ENCODE measurements around the gene SMYD1. TPM values are rescaled to one million over a fixed set of nuclear protein-coding genes. Genes with fewer than 3 reads are reported as not detected.

The SMYD1 gene
- total RNA-seq, 1 donor from 2014 or later, result not detected

GRCh38 chr2:88136817-88137216, 69.2 kb downstream of the SMYD1 start:
- Histone ChIP-seq H3K4me2 (no peak overlapping the region), H3K79me2 (ENCODE audit: low read depth) (no peaks in the 10 kb centered on the region), H3K27ac (no peak overlapping the region), H2AFZ (replicated peaks) (no peak overlapping the region), H3F3A (ENCODE audit: low read depth) (no peaks in the 10 kb centered on the region), H3K36me3 (no peaks in the 10 kb centered on the region), H3K9me3 (ENCODE audit: low read depth) (no peaks in the 10 kb centered on the region), H3K27me3 (no peaks in the 10 kb centered on the region), H3K9ac (no peak overlapping the region), H3K4me1 (no peaks in the 10 kb centered on the region), H3K4me3 (no peak overlapping the region), H4K20me1 (ENCODE audit: low read depth) (no peaks in the 10 kb centered on the region)
- peaks cover 6% of the 10 kb centered on the region for H3K27me3 Mint-ChIP-seq (ENCODE audit: insufficient read depth, low read depth)
- H3K36me3 Mint-ChIP-seq, result no peaks in the 10 kb centered on the region
- no peak for DNase-seq (ENCODE audit: low spot score)
- peaks cover 3% of the 10 kb centered on the region for H3K9me3 Mint-ChIP-seq
- TF ChIP-seq EZH2phosphoT487 (IDR thresholded peaks at IDR 0.05) (no peak), EZH2 (IDR thresholded peaks at IDR 0.05) (no peak), CTCF (IDR thresholded peaks at IDR 0.05) (no peak)
- H3K4me1 Mint-ChIP-seq, result no peaks in the 10 kb centered on the region
- H3K4me3 Mint-ChIP-seq, result no peak overlapping the region
- H3K27ac Mint-ChIP-seq, result no peak overlapping the region

GRCh38 chr2:88137833-88138232, 70.2 kb downstream of the SMYD1 start:
- H3K4me1 ChIP-seq, result no peaks in the 10 kb centered on the region
- no peaks in the 10 kb centered on the region for H4K20me1 ChIP-seq (ENCODE audit: low read depth)
- Mint-ChIP-seq H3K4me1 (no peaks in the 10 kb centered on the region), H3K27ac (no peak overlapping the region), H3K27me3 (ENCODE audit: insufficient read depth, low read depth) (peaks cover 4% of the 10 kb centered on the region), H3K36me3 (no peaks in the 10 kb centered on the region), H3K9me3 (peaks cover 5% of the 10 kb centered on the region), H3K4me3 (no peak overlapping the region)
- no peaks in the 10 kb centered on the region for H3F3A ChIP-seq (ENCODE audit: low read depth)
- no peak overlapping the region for H3K4me3 ChIP-seq
- TF ChIP-seq CTCF (IDR thresholded peaks at IDR 0.05) (no peak), EZH2phosphoT487 (IDR thresholded peaks at IDR 0.05) (no peak), EZH2 (IDR thresholded peaks at IDR 0.05) (no peak)
- no peaks in the 10 kb centered on the region for H3K79me2 ChIP-seq (ENCODE audit: low read depth)
- DNase-seq (ENCODE audit: low spot score), result no peak
- no peaks in the 10 kb centered on the region for H3K27me3 ChIP-seq
- no peak overlapping the region for H3K27ac ChIP-seq
- H3K9ac ChIP-seq, result no peak overlapping the region
- H3K36me3 ChIP-seq, result no peaks in the 10 kb centered on the region
- H2AFZ ChIP-seq (replicated peaks), result no peak overlapping the region
- no peaks in the 10 kb centered on the region for H3K9me3 ChIP-seq (ENCODE audit: low read depth)
- H3K4me2 ChIP-seq, result no peak overlapping the region

- Histone ChIP-seq H3K36me3 (no peaks in the 10 kb centered on the region), H4K20me1 (ENCODE audit: low read depth) (no peaks in the 10 kb centered on the region), H3K4me1 (no peaks in the 10 kb centered on the region), H3K27me3 (no peaks in the 10 kb centered on the region), H3K27ac (no peak overlapping the region), H3K9me3 (ENCODE audit: low read depth) (no peaks in the 10 kb centered on the region), H3K4me3 (no peak overlapping the region), H2AFZ (replicated peaks) (no peak overlapping the region), H3K4me2 (no peak overlapping the region), H3F3A (ENCODE audit: low read depth) (no peaks in the 10 kb centered on the region), H3K9ac (no peak overlapping the region), H3K79me2 (ENCODE audit: low read depth) (no peaks in the 10 kb centered on the region)
- TF ChIP-seq EZH2phosphoT487 (IDR thresholded peaks at IDR 0.05), result no peak
- TF ChIP-seq CTCF (IDR thresholded peaks at IDR 0.05), result no peak
- TF ChIP-seq EZH2 (IDR thresholded peaks at IDR 0.05), result no peak
- H3K4me1 Mint-ChIP-seq, result no peaks in the 10 kb centered on the region
- H3K27me3 Mint-ChIP-seq (ENCODE audit: insufficient read depth, low read depth), result peaks cover 4% of the 10 kb centered on the region
- no peak overlapping the region for H3K4me3 Mint-ChIP-seq
- no peak overlapping the region for H3K27ac Mint-ChIP-seq
- DNase-seq (ENCODE audit: low spot score), result no peak
- H3K9me3 Mint-ChIP-seq, result peaks cover 5% of the 10 kb centered on the region
- no peaks in the 10 kb centered on the region for H3K36me3 Mint-ChIP-seq
Measured at GRCh38 chr2:88139203-88139702, 71.6 kb downstream of the SMYD1 start.

Data from neural progenitor cell (in vitro differentiated cells).